ENCODE measurements around the gene TAS1R3. TPM values are rescaled to one million over a fixed set of nuclear protein-coding genes. Genes with fewer than 3 reads are reported as not detected.

The TAS1R3 gene
- total and polyA plus RNA-seq, 3 donors from 2014 or later, result 0.66 to 1.5 (median 1.5) TPM

- Histone ChIP-seq H3K27ac (peak overlapping the region; percentile 35 to 65), H3K4me3 (peak overlapping the region; percentile 67 to 70), H3K4me1 (peaks cover 56% of the 10 kb centered on the region), H3K36me3 (ENCODE audit: low read depth, missing control alignments) (no peaks in the 10 kb centered on the region), H3K27me3 (no peaks in the 10 kb centered on the region), H3K9me3 (no peaks in the 10 kb centered on the region)
- 1% methylated on average over 20 to 30 of the region's 109 CpGs for WGBS, 2 donors
- TF ChIP-seq POLR2A (IDR thresholded peaks at IDR 0.05), result no peak
- TF ChIP-seq CTCF (IDR thresholded peaks at IDR 0.05), result no peak
- intact Hi-C loops (cut with DNase I; ENCODE audit: low total_unique reads), result no loop called here
- no peak for DNase-seq
Observed at GRCh38 chr1:1348420-1349255, 17.6 kb downstream of the TAS1R3 start.

- intact Hi-C loops (cut with DNase I; ENCODE audit: low total_unique reads), result no loop called here
- H3K27ac ChIP-seq, result peak within 1 kb of the TSS; percentile 66 to 90
- H3K27me3 ChIP-seq, result no peaks in the 10 kb centered on the region
- H3K36me3 ChIP-seq (ENCODE audit: low read depth, missing control alignments), result no peaks in the 10 kb centered on the region
- H3K4me3 ChIP-seq, result peak within 1 kb of the TSS; percentile 67 to 75
- WGBS, 2 donors, result 1% methylated on average over 34 of the region's 122 CpGs; no CpG with 5 or more reads in 1 of the 2 donors
- DNase-seq, result peak; percentile 60
- TF ChIP-seq POLR2A (IDR thresholded peaks at IDR 0.05) (no peak), CTCF (IDR thresholded peaks at IDR 0.05) (peak; percentile 37 to 52 (median 44))
- no peaks in the 10 kb centered on the region for H3K9me3 ChIP-seq
- H3K4me1 ChIP-seq, result peaks cover 64% of the 10 kb centered on the region
Observed at GRCh38 chr1:1349256-1350012, 18.4 kb downstream of the TAS1R3 start, which contains the start of gene DVL1. Gene DVL1 (minus strand): TSS chr1:1349418. CDS start chr1:1349065, 353 bp downstream.

- H3K9me3 ChIP-seq, result no peaks in the 10 kb centered on the region
- WGBS, 2 donors, result 39 to 68% methylated on average over 9 to 29 of the region's 29 CpGs
- no peaks in the 10 kb centered on the region for H3K36me3 ChIP-seq (ENCODE audit: low read depth, missing control alignments)
- peak; percentile 74 for DNase-seq
- H3K4me1 ChIP-seq, result peaks cover 50% of the 10 kb centered on the region
- no peak overlapping the region for H3K4me3 ChIP-seq
- TF ChIP-seq POLR2A (IDR thresholded peaks at IDR 0.05), result no peak
- TF ChIP-seq CTCF (IDR thresholded peaks at IDR 0.05), result no peak
- H3K27ac ChIP-seq, result peak overlapping the region; percentile 25 to 71
- intact Hi-C loops (cut with DNase I; ENCODE audit: low total_unique reads), result no loop called here
- H3K27me3 ChIP-seq, result no peaks in the 10 kb centered on the region
Observed at GRCh38 chr1:1351511-1352427, 20.7 kb downstream of the TAS1R3 start.

- intact Hi-C loops (cut with DNase I; ENCODE audit: low total_unique reads), result no loop called here
- TF ChIP-seq CTCF (IDR thresholded peaks at IDR 0.05) (no peak), POLR2A (IDR thresholded peaks at IDR 0.05) (no peak)
- DNase-seq, result no peak
- Histone ChIP-seq H3K27ac (no peak overlapping the region), H3K4me3 (no peak overlapping the region), H3K27me3 (no peaks in the 10 kb centered on the region), H3K9me3 (no peaks in the 10 kb centered on the region), H3K36me3 (ENCODE audit: low read depth, missing control alignments) (no peaks in the 10 kb centered on the region), H3K4me1 (peaks cover 39% of the 10 kb centered on the region)
- WGBS, 2 donors, result 16 to 39% methylated on average over 3 to 5 of the region's 5 CpGs
Observed at GRCh38 chr1:1352786-1353388, 21.8 kb downstream of the TAS1R3 start.

Measured in testis (tissue), 3 donors.